Mononuclear cell (primary cell): ENCODE measurements around the gene COG5. TPM values are rescaled to one million over a fixed set of nuclear protein-coding genes. Genes with fewer than 3 reads are reported as not detected.

Experiments
- H3K27me3 ChIP-seq: 2 replicates; pipeline ENCODE4 v1.6.0; 2011; ENCODE audit warnings: low read length, control low read depth; ENCODE audit not compliant: insufficient read depth
- H3K4me1 ChIP-seq: 2 replicates; pipeline ENCODE4 v1.5.1; 2011; ENCODE audit warnings: mild to moderate bottlenecking, low read length, control low read depth; ENCODE audit not compliant: insufficient read depth
- H3K4me3 ChIP-seq: 2 replicates; pipeline ENCODE4 v1.5.1; 2011; ENCODE audit warnings: mild to moderate bottlenecking, low read length, moderate library complexity
- H3K9me3 ChIP-seq: 2 replicates; pipeline ENCODE4 v1.5.1; 2011; ENCODE audit warnings: low read depth, mild to moderate bottlenecking, control low read depth, low read length
- total RNA-seq: library from RNA; depleted of rRNA; stranded (reverse); fragments of >200 nt; gene quantifications from one replicate; pipeline ENCODE4 v1.2.3, GENCODE V29; 2012

COG5 gene
- total RNA-seq, 1 donor: 78.9 TPM

GRCh38 chr7:107154826-107155225 is 408.9 kb downstream of the COG5 start:
- no peaks in the 10 kb centered on the region for H3K27me3 ChIP-seq
- no peaks in the 10 kb centered on the region for H3K9me3 ChIP-seq
- no peak overlapping the region for H3K4me3 ChIP-seq
- no peaks in the 10 kb centered on the region for H3K4me1 ChIP-seq

GRCh38 chr7:107152011-107152410 is 411.7 kb downstream of the COG5 start:
- no peaks in the 10 kb centered on the region for H3K9me3 ChIP-seq
- H3K4me3 ChIP-seq: no peak overlapping the region
- H3K4me1 ChIP-seq: no peaks in the 10 kb centered on the region
- no peaks in the 10 kb centered on the region for H3K27me3 ChIP-seq

Other genes with a start within 250 kb of the COG5 start
- gene GPR22, start 93.9 kb downstream of the COG5 start, total RNA-seq: 0.21 TPM
- gene DUS4L, start 51 bp upstream of the COG5 start, total RNA-seq: 13.9 TPM
- gene BCAP29, start 16.3 kb upstream of the COG5 start, total RNA-seq: 26.7 TPM
- not detected for gene SLC26A4, start 96.9 kb upstream of the COG5 start, total RNA-seq
- gene CBLL1, start 180.2 kb upstream of the COG5 start, total RNA-seq: 100 TPM
- not detected for gene SLC26A3, start 239.3 kb upstream of the COG5 start, total RNA-seq